Right lobe of liver (tissue), 6 donors: Measurements from ENCODE around the gene HTT-AS. TPM values are rescaled to one million over a fixed set of nuclear protein-coding genes. Genes with fewer than 3 reads are reported as not detected.

Experiments
- ATAC-seq, 4 donors: fragments of 200-7000 bp; cut with Tn5 transposase; one replicate each; pipeline ENCODE4 v1.9.1; 2020; ENCODE audit warnings: mild to moderate bottlenecking in 4 of 4, moderate library complexity in 4 of 4
- DNase-seq, 3 donors: peaks; one replicate each; pipeline ENCODE4 v3.0.0-alpha.2; 2020
- H3K27ac ChIP-seq, 3 donors: fragments of 200-600 bp; one replicate each; pipeline ENCODE4 v1.8.0; 2022
- H3K27me3 ChIP-seq, 2 donors: fragments of 200-600 bp; one replicate each; pipeline ENCODE4 v1.8.0; 2022
- H3K36me3 ChIP-seq, 4 donors: fragments of 200-600 bp; sonication (generic) in 1 of 4; one replicate each; pipeline versions ENCODE4 v1.5.1 to v1.8.0; 2017 to 2022; ENCODE audit warnings: control low read depth in 1 of 4
- H3K4me1 ChIP-seq, 4 donors: fragments of 200-600 bp; sonication (generic) in 1 of 4; one replicate each; pipeline versions ENCODE4 v1.5.1 to v1.8.0; 2017 to 2022; ENCODE audit warnings: control low read depth in 1 of 4
- H3K4me3 ChIP-seq, 3 donors: fragments of 200-600 bp; one replicate each; pipeline ENCODE4 v1.8.0; 2022
- H3K9me3 ChIP-seq, 4 donors: fragments of 200-600 bp; sonication (generic) in 1 of 4; one replicate each; pipeline versions ENCODE4 v1.5.1 to v1.8.0; 2017 to 2022; ENCODE audit warnings: control low read depth in 1 of 4
- POLR2A ChIP-seq: fragments of 450-650 bp; IDR thresholded peaks from one replicate; pipeline ENCODE4 v1.6.1; 2017; ENCODE audit warnings: antibody characterized with exemption, mild to moderate bottlenecking
- WGBS: methylation state at CpG from one replicate; pipeline ENCODE4 v1.1.6; 2018; ENCODE audit warnings: low coverage, low lambda C conversion rate; ENCODE audit not compliant: insufficient coverage; ENCODE audit errors: missing lambda C conversion rate; 5-methylcytosine and 5-hydroxymethylcytosine counted together
- intact Hi-C, 2 donors: fragments of 100-400 bp; cut with DNase I; formaldehyde crosslinking; loops; one replicate each; pipeline versions ENCODE4 v1.11.2 to v1.14.1; 2022
- total RNA-seq, 6 experiments: library from RNA; depleted of rRNA in 2 of 6; stranded (reverse); fragments of >200 nt in 2 of 6; fragmentation: NEBNext Ultra II Directional in 3 of 6; extraction: Animal tissue kit (Norgen Biotek cat#: 25700) in 3 of 6; gene quantifications; one replicate each; pipeline versions ENCODE4 v1.1.0 to v1.2.4, GENCODE V29; 2016 to 2023
- TF ChIP-seq, protein P1 (sequence below), 4 donors: fragments of 200-600 bp in 3 of 4; fragments of 450-650 bp in 1 of 4; IDR thresholded peaks; one replicate each; pipeline versions ENCODE4 v1.5.1 to v1.8.0; 2016 to 2022; ENCODE audit warnings: antibody characterized with exemption in 4 of 4, mild to moderate bottlenecking in 2 of 4
- donor health status: DM: no; HTN: yes; CAD: no.
- donor health status: DM: no; HTN: no; CAD: no.
- donor health status: DM: no; HTN: no; CAD: no.
- donor health status: DM: no; HTN: yes; CAD: no.
- donor health status: DM: no; HTN: yes; CAD: no.

Gene HTT-AS
- total RNA-seq, 6 experiments from 2014 or later = not detected

DNA sequence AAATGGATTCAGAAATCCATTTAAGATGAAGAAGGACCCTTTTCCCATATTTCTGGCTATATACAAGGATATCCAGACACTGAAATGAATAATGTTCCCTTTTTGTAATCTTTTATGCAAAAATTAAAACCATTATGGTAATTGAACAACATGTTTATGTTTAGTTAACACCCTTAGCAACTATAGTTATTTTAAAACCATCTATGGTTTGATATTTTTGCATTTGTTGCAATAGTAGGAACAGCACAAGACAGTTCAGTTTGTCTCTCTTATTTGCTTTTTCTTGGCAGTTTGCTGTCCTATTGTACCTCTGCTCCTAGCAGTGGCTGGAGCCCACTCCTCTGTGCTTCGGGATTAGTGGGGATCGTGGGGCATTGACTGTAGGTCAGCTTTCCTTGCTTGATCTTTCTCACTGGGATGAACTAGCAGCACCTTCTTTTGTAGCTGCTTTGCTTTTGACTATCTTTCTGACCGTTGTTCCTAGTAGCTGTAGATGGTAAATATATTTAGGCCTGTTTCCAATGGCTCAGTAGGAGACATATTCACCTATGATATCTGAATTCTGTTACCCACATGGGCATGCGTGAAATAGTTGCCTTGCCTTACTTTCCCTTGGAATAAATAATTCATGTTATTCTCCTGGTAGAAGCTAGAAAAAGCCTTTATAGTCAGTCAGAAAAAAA lies 12.9 kb upstream of the HTT-AS start:
- Histone ChIP-seq H3K27ac (peak overlapping the region in 2 of 3 donors; percentile 41 to 58), H3K4me3 (no peak overlapping the region), H3K36me3 (no peaks in the 10 kb centered on the region), H3K9me3 (no peaks in the 10 kb centered on the region), H3K27me3 (no peaks in the 10 kb centered on the region), H3K4me1 (peaks cover 0 to 33% (median 4%) of the 10 kb centered on the region in 4 donors)
- DNase-seq (no peak), ATAC-seq (peak; percentile 27 to 68 (median 53))
- WGBS = 35% methylated on average over 4 of the region's 4 CpGs
- intact Hi-C loops = no loop called here
- TF ChIP-seq, protein P1, sequence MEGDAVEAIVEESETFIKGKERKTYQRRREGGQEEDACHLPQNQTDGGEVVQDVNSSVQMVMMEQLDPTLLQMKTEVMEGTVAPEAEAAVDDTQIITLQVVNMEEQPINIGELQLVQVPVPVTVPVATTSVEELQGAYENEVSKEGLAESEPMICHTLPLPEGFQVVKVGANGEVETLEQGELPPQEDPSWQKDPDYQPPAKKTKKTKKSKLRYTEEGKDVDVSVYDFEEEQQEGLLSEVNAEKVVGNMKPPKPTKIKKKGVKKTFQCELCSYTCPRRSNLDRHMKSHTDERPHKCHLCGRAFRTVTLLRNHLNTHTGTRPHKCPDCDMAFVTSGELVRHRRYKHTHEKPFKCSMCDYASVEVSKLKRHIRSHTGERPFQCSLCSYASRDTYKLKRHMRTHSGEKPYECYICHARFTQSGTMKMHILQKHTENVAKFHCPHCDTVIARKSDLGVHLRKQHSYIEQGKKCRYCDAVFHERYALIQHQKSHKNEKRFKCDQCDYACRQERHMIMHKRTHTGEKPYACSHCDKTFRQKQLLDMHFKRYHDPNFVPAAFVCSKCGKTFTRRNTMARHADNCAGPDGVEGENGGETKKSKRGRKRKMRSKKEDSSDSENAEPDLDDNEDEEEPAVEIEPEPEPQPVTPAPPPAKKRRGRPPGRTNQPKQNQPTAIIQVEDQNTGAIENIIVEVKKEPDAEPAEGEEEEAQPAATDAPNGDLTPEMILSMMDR (IDR thresholded peaks at IDR 0.05) = no peak
- no peak for TF ChIP-seq POLR2A

DNA sequence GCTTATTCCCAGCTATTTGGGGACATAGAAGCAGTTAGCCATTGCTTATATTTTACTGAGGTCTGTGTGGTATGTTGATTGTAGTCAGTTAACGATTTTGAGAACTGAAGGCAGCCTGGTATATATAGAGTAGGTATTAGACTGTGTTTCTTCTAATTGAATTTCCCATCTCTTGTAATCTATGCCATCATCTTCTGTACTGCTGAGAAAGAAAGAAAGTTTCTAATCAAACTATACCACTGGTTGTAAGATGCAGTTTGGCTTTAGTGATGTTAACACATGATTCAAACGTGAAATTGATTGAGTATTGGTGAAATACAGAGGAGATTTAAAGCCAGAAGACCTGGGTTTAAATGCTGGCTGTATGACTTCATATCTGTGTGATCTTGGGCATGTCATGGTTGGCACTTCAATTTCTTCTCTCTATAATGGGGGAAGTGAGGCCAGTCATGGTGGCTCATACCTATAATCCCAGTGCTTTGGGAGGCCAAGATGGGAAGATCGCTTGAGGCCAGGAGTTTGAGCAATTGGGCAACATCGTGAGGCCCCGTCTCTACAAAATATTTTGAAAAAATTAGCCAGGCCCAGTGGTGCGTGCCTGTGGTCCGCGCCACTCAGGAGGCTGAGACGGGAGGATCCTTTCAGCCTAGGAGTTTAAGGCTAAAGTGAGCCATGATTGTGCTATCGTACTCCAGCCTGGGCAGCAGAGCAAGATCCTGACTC lies 11.8 kb upstream of the HTT-AS start:
- 84% methylated on average over 7 of the region's 10 CpGs for WGBS
- intact Hi-C loops = no loop called here
- no peaks in the 10 kb centered on the region for H3K36me3 ChIP-seq
- DNase-seq = no peak
- no peak overlapping the region for H3K4me3 ChIP-seq
- no peak for TF ChIP-seq POLR2A
- TF ChIP-seq, protein P1 (IDR thresholded peaks at IDR 0.05) = no peak
- H3K27me3 ChIP-seq = no peaks in the 10 kb centered on the region
- ATAC-seq = no peak
- H3K4me1 ChIP-seq = peaks cover 0 to 23% (median 4%) of the 10 kb centered on the region in 4 donors
- H3K27ac ChIP-seq = peak overlapping the region in 1 of 3 donors; percentile 58
- no peaks in the 10 kb centered on the region for H3K9me3 ChIP-seq

DNA sequence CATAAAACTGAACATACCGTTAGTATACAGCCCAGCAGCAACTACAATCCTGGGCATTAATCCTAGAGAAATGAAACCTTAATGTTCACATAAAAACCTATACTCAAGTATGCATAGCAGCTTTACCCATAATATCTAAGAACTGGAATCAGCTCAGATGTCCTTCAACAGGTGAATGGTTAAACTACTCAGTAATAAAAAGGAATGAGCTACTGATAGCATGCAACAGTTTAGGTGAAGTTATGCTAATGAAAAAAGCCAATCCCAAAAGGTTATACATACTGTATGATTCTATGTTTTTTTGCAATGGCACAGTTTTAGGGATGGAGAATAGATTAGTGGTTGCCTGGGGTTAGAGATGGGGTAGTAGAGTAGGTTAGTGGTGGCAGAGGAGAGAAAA lies 9.4 kb upstream of the HTT-AS start:
- Histone ChIP-seq H3K36me3 (no peaks in the 10 kb centered on the region), H3K9me3 (no peaks in the 10 kb centered on the region), H3K27me3 (no peaks in the 10 kb centered on the region), H3K4me1 (peaks cover 0 to 23% (median 4%) of the 10 kb centered on the region in 4 donors), H3K4me3 (no peak overlapping the region), H3K27ac (no peak overlapping the region)
- no peak for ATAC-seq
- no peak for TF ChIP-seq POLR2A
- TF ChIP-seq, protein P1 (IDR thresholded peaks at IDR 0.05) = no peak
- intact Hi-C loops = no loop called here
- DNase-seq = no peak
- WGBS = 9% methylated on average over 1 of the region's 1 CpG

DNA sequence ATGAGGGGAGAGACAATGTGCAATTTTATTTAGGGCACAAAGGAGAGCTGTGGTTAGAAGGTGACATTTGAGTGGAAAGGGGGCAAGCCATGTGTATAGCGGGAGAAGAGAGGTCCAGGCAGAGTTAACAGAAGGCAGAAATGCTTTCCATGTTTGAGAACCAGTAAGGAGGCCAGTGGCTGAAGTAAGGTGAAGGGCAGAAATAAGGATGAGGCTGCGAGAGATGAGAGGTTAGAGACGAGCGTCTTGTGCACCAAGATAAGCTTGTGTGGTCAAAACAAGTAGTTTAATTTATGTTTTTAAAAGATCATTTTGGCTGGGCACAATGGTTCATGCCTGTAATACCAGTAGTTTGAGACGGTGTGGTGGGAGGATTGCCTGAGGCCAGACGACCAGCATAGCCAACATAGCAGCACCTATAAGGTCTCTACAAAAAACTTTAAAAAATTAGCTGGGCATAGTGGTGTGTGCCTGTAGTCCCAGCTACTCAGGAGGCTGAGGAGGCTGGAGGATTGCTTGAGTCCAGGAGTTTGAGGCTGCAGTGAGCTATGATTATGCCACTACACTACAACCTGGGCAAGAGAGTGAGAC lies 8.7 kb upstream of the HTT-AS start:
- 81% methylated on average over 6 of the region's 6 CpGs for WGBS
- intact Hi-C loops = no loop called here
- Histone ChIP-seq H3K4me3 (no peak overlapping the region), H3K9me3 (no peaks in the 10 kb centered on the region), H3K27me3 (no peaks in the 10 kb centered on the region), H3K4me1 (peaks cover 0 to 24% (median 4%) of the 10 kb centered on the region in 4 donors), H3K27ac (no peak overlapping the region), H3K36me3 (no peaks in the 10 kb centered on the region)
- DNase-seq (no peak), ATAC-seq (no peak)
- TF ChIP-seq, protein P1 (IDR thresholded peaks at IDR 0.05) = no peak
- no peak for TF ChIP-seq POLR2A
